SIG-M5 treated with dmso at 0.1 percent for 504 hours (cell line): Measurements from ENCODE around the gene MAST4.

Experiments used
- DNase-seq: peaks from one replicate; lab custom pipeline; 2025; ENCODE audit not compliant: unreplicated experiment; lab: John Stamatoyannopoulos, UW

MAST4 gene

GRCh38 chr5:66947458-66947857, 351.3 kb downstream of the MAST4 start:
- no peak for DNase-seq

DNA sequence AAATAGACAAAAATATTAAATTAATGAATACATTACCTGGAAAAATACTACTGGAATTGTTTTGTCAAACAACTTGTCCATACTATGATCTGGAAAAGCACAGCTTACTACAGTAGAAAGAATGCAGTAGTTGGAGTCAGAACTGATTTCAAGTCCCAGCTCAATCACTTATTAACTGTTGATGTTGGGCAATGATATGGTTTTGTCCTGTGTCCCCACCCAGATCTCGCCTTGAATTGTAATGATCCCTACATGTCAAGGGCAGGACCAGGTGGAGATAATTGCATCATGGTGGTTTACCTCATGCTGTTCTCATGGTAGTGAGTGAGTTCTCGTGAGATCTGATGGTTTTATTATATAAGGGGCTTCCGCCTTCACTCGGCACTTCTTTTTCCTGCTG, 352.9 kb downstream of the MAST4 start:
- no peak for DNase-seq

DNA sequence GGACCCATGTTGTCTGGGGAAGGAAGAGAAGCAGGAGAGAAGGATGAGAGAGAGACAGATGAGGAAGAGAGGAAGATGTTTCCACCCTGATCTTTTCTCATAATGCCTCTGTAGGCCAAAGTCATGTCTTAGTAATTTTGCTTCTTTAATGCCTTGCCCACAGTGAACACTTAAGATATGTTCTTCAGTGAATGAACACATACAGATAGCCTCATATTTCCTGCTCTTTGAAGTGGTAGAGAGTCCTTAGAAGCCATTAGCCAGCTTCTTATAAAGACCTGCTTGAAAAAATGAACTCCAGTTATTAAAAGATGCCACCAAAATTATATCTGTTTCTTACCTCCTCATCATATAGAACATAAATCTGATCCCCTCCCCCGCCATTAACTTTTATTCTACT, 356.0 kb downstream of the MAST4 start:
- DNase-seq, result no peak

- DNase-seq, result no peak
Measured at GRCh38 chr5:66956439-66956838, 360.2 kb downstream of the MAST4 start.

DNA sequence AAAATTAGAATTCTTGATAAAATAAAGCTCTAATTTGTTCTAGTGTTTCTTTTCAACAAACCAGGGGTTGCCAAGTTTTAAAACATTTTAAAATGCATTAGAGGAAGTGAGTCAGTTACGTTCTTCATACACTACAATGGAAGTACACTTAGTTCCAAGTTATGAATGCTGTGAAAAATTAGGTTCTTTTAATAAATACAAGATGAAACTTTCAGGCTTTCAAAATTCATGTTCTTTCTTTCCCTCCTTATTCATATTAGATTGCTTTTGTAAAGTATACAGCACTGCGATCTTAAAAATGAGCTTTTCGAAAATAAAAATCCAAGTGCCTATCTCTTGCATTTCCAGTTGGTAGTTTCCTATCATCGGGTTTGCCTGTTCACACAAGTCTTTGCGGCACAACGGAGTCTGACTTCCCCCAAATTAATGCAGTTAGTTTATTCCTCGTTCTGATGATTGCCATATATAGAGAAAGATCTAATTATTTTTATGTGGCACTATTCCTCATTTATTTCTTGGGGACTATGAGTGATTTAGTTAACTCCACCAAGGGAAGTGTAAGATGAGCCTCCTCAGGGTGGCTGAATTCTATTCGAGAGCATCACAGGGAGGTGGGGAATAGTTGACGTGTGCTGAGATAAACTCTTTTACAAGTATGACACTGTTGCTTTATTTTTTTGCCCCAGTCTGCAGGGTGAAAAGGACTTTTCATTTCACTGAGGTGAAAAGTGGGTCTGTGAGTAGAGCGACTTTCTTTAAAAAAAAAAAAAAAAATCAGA, 362.2 kb downstream of the MAST4 start:
- DNase-seq, result no peak

- DNase-seq, result no peak
Measured at GRCh38 chr5:66958980-66959641, 362.9 kb downstream of the MAST4 start.

GRCh38 chr5:66959653-66960052, 363.5 kb downstream of the MAST4 start:
- no peak for DNase-seq

GRCh38 chr5:66960369-66961137, 364.4 kb downstream of the MAST4 start:
- no peak for DNase-seq

GRCh38 chr5:66963559-66963971, 367.4 kb downstream of the MAST4 start:
- no peak for DNase-seq

DNA sequence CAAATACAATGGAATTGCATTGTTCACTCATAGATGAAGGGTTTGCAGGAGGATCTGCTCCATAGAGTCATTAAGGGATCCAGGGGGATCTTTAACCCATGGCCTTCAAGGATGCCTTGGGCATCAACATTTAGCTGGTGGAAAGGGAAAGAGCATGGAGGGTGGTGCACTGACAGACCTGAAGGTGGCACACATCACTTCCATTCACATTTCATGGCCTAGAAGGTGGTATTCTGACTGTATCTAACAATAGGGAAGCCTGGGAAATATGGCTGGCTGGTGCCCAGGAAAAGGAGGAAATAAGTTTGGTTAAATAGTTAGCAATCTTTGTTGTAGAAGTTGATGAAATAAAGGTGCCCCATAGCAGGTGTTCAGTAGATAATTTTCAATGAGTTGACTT, 370.2 kb downstream of the MAST4 start:
- no peak for DNase-seq

GRCh38 chr5:66967102-66967501, 370.9 kb downstream of the MAST4 start:
- DNase-seq, result no peak

DNA sequence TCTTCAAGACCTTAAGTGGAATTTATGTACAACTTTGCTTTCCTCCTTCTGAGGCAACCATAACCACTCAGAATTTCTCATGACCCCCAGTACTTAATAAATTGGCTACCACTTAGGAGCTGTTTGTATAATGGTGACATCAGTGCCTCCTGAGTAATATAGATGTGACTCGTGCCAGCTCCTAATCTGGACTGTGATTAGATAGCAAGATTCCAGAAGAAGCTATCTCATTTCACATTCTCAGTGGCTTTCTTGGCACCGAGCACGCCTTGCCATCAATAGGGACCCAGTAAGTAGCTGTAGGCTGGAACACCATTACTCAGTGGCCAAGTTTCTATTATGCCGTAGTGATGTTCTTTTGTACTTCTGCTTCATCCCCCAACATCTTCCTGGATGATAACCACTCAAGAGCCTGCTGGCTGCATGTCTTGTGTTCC, 371.7 kb downstream of the MAST4 start:
- DNase-seq, result no peak

GRCh38 chr5:66969484-66969883, 373.3 kb downstream of the MAST4 start:
- no peak for DNase-seq

GRCh38 chr5:66969963-66970362, 373.8 kb downstream of the MAST4 start:
- DNase-seq, result no peak

DNA sequence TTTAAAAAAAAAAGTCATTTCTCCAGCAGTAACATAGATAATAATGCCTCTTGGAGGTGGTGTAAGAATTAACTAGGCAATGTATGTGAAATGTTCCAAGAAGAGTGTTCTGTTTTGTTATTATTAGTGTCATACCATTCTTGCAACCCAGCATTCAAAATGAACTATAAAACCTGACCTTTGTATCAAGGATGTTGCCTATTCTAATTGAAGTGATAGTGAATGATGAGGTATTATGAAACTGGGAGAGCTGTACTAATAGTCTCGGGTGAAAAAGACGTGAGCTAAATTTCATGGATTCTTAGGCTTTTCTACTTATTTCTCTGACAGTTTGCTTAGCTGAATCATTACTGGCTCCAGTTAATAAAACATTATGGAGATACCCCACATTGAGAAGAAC, 375.8 kb downstream of the MAST4 start:
- no peak for DNase-seq

DNA sequence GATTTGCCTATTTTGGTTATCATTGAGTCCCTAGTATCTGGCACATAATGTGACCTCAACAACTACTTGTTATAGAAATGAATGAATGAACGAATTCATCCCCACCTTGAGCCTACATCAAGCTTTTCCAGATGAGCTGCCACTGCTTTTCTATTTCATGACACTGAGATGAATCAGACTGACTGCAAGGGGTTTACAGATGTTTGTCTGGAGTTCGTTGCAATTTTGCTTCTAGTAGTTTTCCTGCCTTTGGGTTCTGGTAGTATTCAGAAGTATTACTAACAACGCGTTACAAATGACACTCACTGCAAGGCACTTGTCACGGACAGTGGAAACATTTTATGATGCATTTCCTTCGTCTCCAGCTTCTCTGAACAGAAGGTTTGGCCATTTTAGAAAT, 378.1 kb downstream of the MAST4 start:
- DNase-seq, result no peak

DNA sequence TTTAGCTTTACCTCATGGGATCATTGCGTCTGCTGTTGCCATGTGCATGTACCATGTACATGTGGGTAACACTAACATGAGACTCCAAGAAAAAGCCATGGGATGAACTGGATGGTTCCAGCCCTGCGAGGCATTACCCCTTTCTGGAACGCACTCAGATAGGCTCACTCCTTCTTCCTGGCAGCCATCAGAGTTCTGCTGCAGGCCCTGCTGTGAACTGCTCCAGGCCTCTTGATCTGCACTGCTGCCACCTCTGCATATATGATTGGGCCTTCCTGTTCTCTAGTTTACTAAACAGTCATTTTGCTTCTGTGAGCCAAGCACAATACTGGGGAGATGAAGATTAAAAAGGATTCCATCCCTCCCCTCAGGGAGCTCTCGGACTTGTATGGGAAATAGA, 379.9 kb downstream of the MAST4 start:
- no peak for DNase-seq

DNA sequence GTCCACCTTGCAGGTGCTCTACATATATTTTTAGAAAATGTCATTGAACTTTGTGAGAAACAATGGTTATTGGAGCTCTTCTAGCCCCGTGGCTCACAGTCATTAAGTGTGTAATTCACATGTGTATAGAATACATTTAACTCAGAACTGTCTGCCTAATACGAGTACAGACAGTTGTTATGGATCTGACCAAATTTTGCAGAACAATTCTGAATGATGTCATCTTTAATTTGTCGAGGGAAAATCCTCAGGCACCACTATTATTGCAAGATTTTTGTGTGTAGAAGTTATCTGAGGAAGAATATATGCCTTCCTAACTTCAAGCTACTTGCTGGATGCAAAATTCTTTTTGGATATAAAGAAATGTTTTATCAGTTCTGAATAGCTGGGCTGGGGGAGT, 383.5 kb downstream of the MAST4 start:
- no peak for DNase-seq

- no peak for DNase-seq
Measured at GRCh38 chr5:66981266-66982055, 385.3 kb downstream of the MAST4 start.

- DNase-seq, result no peak
Measured at GRCh38 chr5:66982056-66982387, 385.8 kb downstream of the MAST4 start.

DNA sequence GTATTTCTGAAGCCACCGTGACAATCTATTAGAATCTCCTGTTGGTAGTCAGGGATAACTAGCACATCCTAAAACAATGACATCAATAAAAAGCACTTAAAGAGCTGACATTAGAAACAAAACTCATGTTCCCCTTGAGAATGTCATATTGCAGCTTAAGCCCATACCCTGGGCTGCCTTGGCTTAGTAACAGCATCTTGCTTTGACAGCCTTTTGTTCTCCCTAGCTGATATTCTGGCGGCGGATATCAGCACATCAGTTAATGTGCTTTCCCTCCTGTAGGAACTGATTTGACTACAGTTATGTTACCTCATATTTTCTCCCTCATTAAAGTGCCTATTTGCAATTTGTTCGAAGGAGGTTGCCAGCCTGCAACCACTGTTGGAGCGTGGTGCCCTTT, 386.3 kb downstream of the MAST4 start:
- DNase-seq, result no peak
